K562 (cell line): ENCODE measurements around the gene LCN12. TPM values are rescaled to one million over a fixed set of nuclear protein-coding genes. Genes with fewer than 3 reads are reported as not detected.

Experiments used
- ATAC-seq: fragments of 200-7000 bp; cut with Tn5 transposase; 3 replicates; pipeline ENCODE4 v1.9.1; 2020; ENCODE audit warnings: moderate library complexity
- BruUV-seq: library from RNA; stranded (reverse); fragments of 400-500 nt; replicated peaks from 2 replicates; lab custom pipeline; 2021; lab: Mats Ljungman, UMichigan
- CTCF ChIA-PET: fragments of 300-600 bp; formaldehyde crosslinking; extraction: SDS; loops from one replicate; lab custom pipeline; 2021; ENCODE audit warnings: low intra/inter-chr PET ratio; lab: Yijun Ruan, JAX
- POLR2A ChIA-PET: fragments of 300-600, 350-650 bp; sonication (Branson Sonifier 250); formaldehyde crosslinking; extraction: SDS; loops from one replicate; lab custom pipeline; 2021; ENCODE audit warnings: antibody characterized with exemption, inconsistent platforms; lab: Yijun Ruan, JAX
- DNase-seq, 4 experiments: peaks; one replicate each; pipeline versions ENCODE4 v3.0.0 to v3.0.0-alpha.2; 2011 to 2018; ENCODE audit warnings: low spot score in 3 of 4, mixed read lengths in 3 of 4; ENCODE audit errors: extremely low read depth in 1 of 4
- FAIRE-seq: peaks from 2 replicates; lab custom pipeline; 2011; peaks lifted over from hg19 to GRCh38; lab: Jason Lieb, UNC
- H2AFZ ChIP-seq: 2 replicates; pipeline ENCODE4 v1.6.0; 2011; ENCODE audit warnings: low read depth, low read length, control low read depth, inconsistent platforms
- H3K27ac ChIP-seq: fragments of 200-600 bp; 3 replicates; pipeline ENCODE4 v1.8.0; 2011; ENCODE audit warnings: low read depth, mild to moderate bottlenecking, control low read depth, inconsistent platforms, low read length, moderate library complexity, mixed read lengths; ENCODE audit errors: extremely low read depth
- H3K27me3 ChIP-seq, 2 experiments: fragments of 300-600 bp in 1 of 2; 2 replicates in 1 of 2; 3 replicates in 1 of 2; pipeline versions ENCODE4 v1.6.0 to v1.8.0; 2011; ENCODE audit warnings: inconsistent platforms in 2 of 2, low read length in 2 of 2, mild to moderate bottlenecking in 1 of 2, mixed read lengths in 1 of 2, moderate library complexity in 1 of 2; ENCODE audit not compliant: control insufficient read depth in 2 of 2, insufficient read depth in 2 of 2
- H3K36me3 ChIP-seq: fragments of 300-600 bp; 3 replicates; pipeline ENCODE4 v1.8.0; 2011; ENCODE audit warnings: mild to moderate bottlenecking, low read length, inconsistent platforms; ENCODE audit not compliant: control insufficient read depth, insufficient read depth
- H3K4me1 ChIP-seq, 2 experiments: fragments of 200-600 bp in 1 of 2; replicated peaks in 1 of 2; 2 replicates in 1 of 2; 3 replicates in 1 of 2; pipeline versions ENCODE4 v1.5.1 to v1.8.0; 2011; ENCODE audit warnings: inconsistent platforms in 2 of 2, low read length in 2 of 2, mild to moderate bottlenecking in 1 of 2, mixed read lengths in 1 of 2, moderate library complexity in 1 of 2; ENCODE audit not compliant: control insufficient read depth in 2 of 2, insufficient read depth in 2 of 2
- H3K4me2 ChIP-seq: 2 replicates; pipeline ENCODE4 v1.6.1; 2011; ENCODE audit warnings: low read length, control low read depth, inconsistent platforms, mixed read lengths; ENCODE audit not compliant: insufficient read depth
- H3K4me3 ChIP-seq: fragments of 200-600 bp; sonication (generic), shearing (Covaris generic); 2 replicates; pipeline ENCODE4 v1.5.1; 2016; ENCODE audit warnings: control low read depth, inconsistent platforms
- H3K79me2 ChIP-seq: fragments of 200-600 bp; 3 replicates; pipeline ENCODE4 v1.8.0; 2011; ENCODE audit warnings: low read length, inconsistent platforms; ENCODE audit not compliant: control insufficient read depth, insufficient read depth
- H3K9ac ChIP-seq, 2 experiments: 2 replicates each; pipeline versions ENCODE4 v1.6.0 to v1.6.1; 2011; ENCODE audit warnings: low read depth in 2 of 2, low read length in 2 of 2, control low read depth in 1 of 2, inconsistent platforms in 1 of 2, mild to moderate bottlenecking in 1 of 2, mixed read lengths in 1 of 2; ENCODE audit not compliant: insufficient read depth in 1 of 2
- H3K9me1 ChIP-seq: one replicate; pipeline ENCODE4 v1.6.0; 2011; ENCODE audit warnings: inconsistent platforms, mild to moderate bottlenecking, low read length, moderate library complexity; ENCODE audit not compliant: control insufficient read depth, insufficient read depth
- H3K9me3 ChIP-seq: replicated peaks from 2 replicates; pipeline ENCODE4 v1.5.1; 2011; ENCODE audit warnings: low read depth, low read length, inconsistent platforms; ENCODE audit not compliant: control insufficient read depth, insufficient read depth
- H4K20me1 ChIP-seq: replicated peaks from 2 replicates; pipeline ENCODE4 v1.6.1; 2011; ENCODE audit warnings: low read length, inconsistent platforms, mixed read lengths; ENCODE audit not compliant: control insufficient read depth, insufficient read depth
- EWSR1 ChIP-seq: fragments of 450-650 bp; IDR thresholded peaks from 2 replicates; pipeline ENCODE4 v1.6.1; 2018; ENCODE audit warnings: borderline replicate concordance, mild to moderate bottlenecking, low read depth, moderate library complexity; ENCODE audit not compliant: partially characterized antibody
- NFIC ChIP-seq: fragments of 450-650 bp; IDR thresholded peaks from 2 replicates; pipeline ENCODE4 v1.6.1; 2017; ENCODE audit warnings: mild to moderate bottlenecking, inconsistent platforms
- POLR2G ChIP-seq: fragments of 200-400 bp; formaldehyde crosslinking; IDR thresholded peaks from 2 replicates; pipeline ENCODE4 v1.6.1; 2017; ENCODE audit warnings: low read depth, mild to moderate bottlenecking, antibody characterized with exemption, low read length, moderate library complexity
- RBFOX2 ChIP-seq: fragments of 200-400 bp; formaldehyde crosslinking; IDR thresholded peaks from 2 replicates; pipeline ENCODE4 v1.6.1; 2017; ENCODE audit warnings: low read depth, mild to moderate bottlenecking, low read length, moderate library complexity
- WGBS: fragments of 100-300 bp; shearing (Covaris generic); methylation state at CpG from one replicate; pipeline ENCODE4 v1.1.6; 2016; ENCODE audit warnings: low coverage, mixed read lengths; ENCODE audit not compliant: insufficient coverage; ENCODE audit errors: missing lambda C conversion rate; 5-methylcytosine and 5-hydroxymethylcytosine counted together
- in situ Hi-C: fragments of 300-500 bp; cut with MboI; formaldehyde crosslinking; loops from 4 replicates; pipeline ENCODE4 v1.15.0; 2018; ENCODE audit warnings: inconsistent platforms, mixed read lengths
- intact Hi-C: fragments of 100-400 bp; cut with micrococcal nuclease; formaldehyde crosslinking; loops from 2 replicates; pipeline ENCODE4 v1.14.2; 2022
- polyA plus RNA-seq, 8 experiments: library from polyadenylated mRNA; depleted of rRNA in 4 of 8; stranded (reverse) in 5 of 8; unstranded in 3 of 8; fragments of >200 nt; fragmentation: Nextera tagmentation in 2 of 8; fragmentation: Illumina TruSeq in 1 of 8; extraction: Ambion mirVana in 2 of 8; extraction: Trizol in 1 of 8; gene quantifications; 2 replicates each; pipeline versions ENCODE4 v1.2.1 to v1.2.3, GENCODE V29; 2011 to 2014; ENCODE audit warnings: inconsistent platforms in 1 of 8, missing spikeins in 1 of 8
- total RNA-seq, 7 experiments: library from RNA; depleted of rRNA in 6 of 7; stranded (reverse); fragments of >200 nt in 6 of 7; fragmentation: Illumina TruSeq in 2 of 7; extraction: Trizol in 2 of 7; gene quantifications; 2 replicates each; pipeline versions ENCODE4 v1.2.1 to v1.2.3, GENCODE V29; 2011 to 2021; ENCODE audit warnings: low replicate concordance in 1 of 7

LCN12 gene
- total and polyA plus RNA-seq, 9 of the 15 experiments (the other 6 are each of a cell fraction or from before 2014, with no cell fraction given) = 0.05 TPM; not detected in 8

DNA sequence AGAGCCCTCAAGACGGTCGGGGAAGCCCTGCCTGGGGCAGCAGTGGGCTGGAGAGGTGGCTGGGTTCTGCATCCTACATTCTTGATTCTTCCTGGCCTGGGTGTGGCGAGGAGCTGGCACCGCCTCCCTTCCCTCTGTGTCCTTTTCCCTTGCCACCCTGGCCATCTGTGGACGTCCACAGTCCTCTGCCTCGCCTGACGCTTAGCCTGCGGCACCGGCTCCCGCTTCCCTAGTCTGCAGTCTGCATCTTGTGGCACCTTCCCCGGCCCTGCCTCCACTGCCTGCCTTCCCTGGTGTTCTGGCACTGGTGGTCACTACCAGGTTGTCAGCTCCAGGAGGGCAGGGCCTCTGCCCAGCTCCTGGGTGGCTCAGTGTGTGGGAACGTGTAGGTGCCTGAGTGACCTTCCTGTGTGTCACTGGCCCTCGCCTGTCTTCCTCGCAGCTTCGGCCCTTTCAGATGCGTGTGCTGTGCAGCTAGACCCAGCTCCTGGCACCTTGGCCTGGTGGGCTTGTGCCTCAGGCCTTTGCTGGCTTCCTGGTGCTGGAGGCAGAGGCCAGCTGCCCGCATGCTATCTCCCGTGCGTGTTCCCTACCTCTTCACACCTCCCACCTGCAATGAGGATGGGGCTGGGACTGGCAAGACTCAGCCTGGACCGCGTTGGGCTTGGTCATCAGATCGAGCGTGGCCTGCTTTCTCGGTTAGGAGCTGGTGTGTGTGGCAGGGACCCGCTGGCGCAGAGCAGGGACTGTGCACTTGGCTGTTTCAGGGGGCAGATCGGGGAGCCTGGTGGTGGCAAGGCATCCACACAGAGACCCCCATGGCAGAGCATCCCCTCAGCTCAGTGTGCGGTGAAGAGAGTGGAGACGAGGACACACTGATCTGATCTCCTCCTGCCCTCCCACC lies 44.8 kb upstream of the LCN12 start:
- H3K9me1 ChIP-seq = no peaks in the 10 kb centered on the region
- H3K9ac ChIP-seq = peak overlapping the region in 1 of 2 experiments; percentile 52; a peak in 2 of 4 replicates
- TF ChIP-seq NFIC = no peak
- TF ChIP-seq POLR2G = peak; percentile 52
- TF ChIP-seq RBFOX2 = peak; percentile 9; the same call in 1 of the 2 replicates
- no peak for TF ChIP-seq EWSR1
- TF ChIP-seq, all 486 proteins: peak for 2
- Histone ChIP-seq H3K79me2 (no peaks in the 10 kb centered on the region; the same call in 2 of the 3 replicates), H4K20me1 (no peaks in the 10 kb centered on the region), H3K27ac (no peak overlapping the region), H3K4me1 (peaks cover 0 to 13% of the 10 kb centered on the region in 2 experiments; a peak in 1 of 5 replicates), H3K4me2 (no peak overlapping the region), H2AFZ (no peak overlapping the region), H3K9me3 (no peaks in the 10 kb centered on the region), H3K4me3 (no peak overlapping the region), H3K36me3 (peaks cover 82% of the 10 kb centered on the region), H3K27me3 (no peaks in the 10 kb centered on the region)
- no peak for FAIRE-seq
- ATAC-seq = no peak
- intact Hi-C loops = no loop called here
- ChIA-PET CTCF (no interaction called here), POLR2A (interaction anchor here (0.7 to 1.1 kb wide), 3 partner anchors 11 to 59 kb away, joined by 3 to 4 read pairs (median 3); no protein-coding TSS in a partner anchor)
- BruUV-seq = no TSS peak
- no peak for DNase-seq
- WGBS = 92% methylated on average over 29 of the region's 29 CpGs
- in situ Hi-C loops = no loop called here
